ENCODE data around the gene HOXA7.

- TF ChIP-seq EZH2 (IDR thresholded peaks at IDR 0.05; ENCODE audit: low read depth, low read length, severe bottlenecking) (no peak), CTCF (IDR thresholded peaks at IDR 0.05; ENCODE audit: control extremely low read depth in 1 of 3, insufficient read depth in 1 of 3, low read depth in 1 of 3, low read length in 3 of 3) (no peak), CBX8 (IDR thresholded peaks at IDR 0.05; ENCODE audit: borderline replicate concordance, low read depth, low read length) (no peak), BRCA1 (IDR thresholded peaks at IDR 0.05; ENCODE audit: low read depth, low read length) (no peak), POLR2AphosphoS5 (IDR thresholded peaks at IDR 0.05; ENCODE audit: low read depth, low read length) (no peak), TBP (IDR thresholded peaks at IDR 0.05; ENCODE audit: low read depth, low read length) (no peak), JUN (IDR thresholded peaks at IDR 0.05; ENCODE audit: low read depth, low read length) (no peak), PHF8 (conservative IDR thresholded peaks at IDR 0.05; ENCODE audit: low read depth, low read length) (no peak), ZNF274 (IDR thresholded peaks at IDR 0.05; ENCODE audit: borderline replicate concordance, extremely low read depth, low read length) (no peak)
Observed at GRCh38 chr7:27126596-27127327, 29.7 kb downstream of the HOXA7 start.

All from H1 (cell line).